ENCODE data around the gene SRRM3.
A peak's percentile ranks its signal among the peaks of the same experiment; 100 is the strongest.
"Not testable (repeated sequence)": the region's sequence is repeated elsewhere in the genome, so short reads cannot be mapped to it uniquely, and the experiment has no call there.

The SRRM3 gene

GRCh38 chr7:76201732-76202665 is at the start of gene SRRM3:
SRRM3 (plus strand) TSS chr7:76201896; CDS start chr7:76235067, 33,171 bp downstream.
- peak; percentile 85 for DNase-seq

- no peak for DNase-seq
Observed at GRCh38 chr7:76151932-76152331, 49.8 kb upstream of the SRRM3 start.

- not testable (repeated sequence) for DNase-seq
Observed at GRCh38 chr7:76153571-76154230, 48.0 kb upstream of the SRRM3 start.

GRCh38 chr7:76155938-76156337 is 45.8 kb upstream of the SRRM3 start:
- DNase-seq = no peak

DNA sequence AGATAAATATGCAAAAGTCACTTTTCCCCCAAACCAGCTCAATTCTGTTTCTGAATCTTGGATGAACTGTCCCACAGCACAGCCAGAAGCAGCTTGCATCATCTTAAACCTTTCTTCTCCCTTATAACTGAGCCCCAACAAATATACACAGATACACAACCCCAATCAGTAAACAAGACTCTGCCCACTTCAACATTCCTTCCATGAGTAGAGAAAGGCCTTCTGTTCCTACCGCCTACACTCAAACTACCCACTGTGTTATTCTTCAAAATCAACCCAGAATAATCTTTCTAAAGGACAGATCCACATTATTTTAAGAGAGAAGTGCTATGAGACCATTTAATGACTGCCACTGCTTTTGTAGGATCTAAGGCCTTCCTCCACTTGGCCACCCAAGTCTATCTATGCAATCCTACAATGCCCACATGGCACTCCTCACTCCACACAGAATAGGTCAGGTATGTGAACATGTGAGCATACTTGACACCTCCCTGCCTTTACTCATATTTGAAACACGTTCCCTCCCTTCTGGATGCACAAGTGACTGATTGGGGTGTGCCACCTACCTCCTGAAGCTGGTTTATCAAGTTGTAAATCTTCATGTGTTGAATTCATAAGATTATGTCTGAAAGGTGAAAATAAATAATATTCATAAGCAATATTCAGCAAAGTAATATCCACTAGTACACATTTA is 44.6 kb upstream of the SRRM3 start:
- not testable (repeated sequence) for DNase-seq

- DNase-seq = not testable (repeated sequence)
Observed at GRCh38 chr7:76158416-76158815, 43.3 kb upstream of the SRRM3 start.

GRCh38 chr7:76162416-76163170 is 39.1 kb upstream of the SRRM3 start:
- DNase-seq = not testable (repeated sequence)

GRCh38 chr7:76163812-76164211 is 37.9 kb upstream of the SRRM3 start:
- not testable (repeated sequence) for DNase-seq

GRCh38 chr7:76165106-76165972 is 36.4 kb upstream of the SRRM3 start:
- DNase-seq = no peak

GRCh38 chr7:76165973-76166403 is 35.7 kb upstream of the SRRM3 start:
- DNase-seq = no peak

GRCh38 chr7:76166404-76167255 is 35.1 kb upstream of the SRRM3 start:
- DNase-seq = peak; percentile 91

DNA sequence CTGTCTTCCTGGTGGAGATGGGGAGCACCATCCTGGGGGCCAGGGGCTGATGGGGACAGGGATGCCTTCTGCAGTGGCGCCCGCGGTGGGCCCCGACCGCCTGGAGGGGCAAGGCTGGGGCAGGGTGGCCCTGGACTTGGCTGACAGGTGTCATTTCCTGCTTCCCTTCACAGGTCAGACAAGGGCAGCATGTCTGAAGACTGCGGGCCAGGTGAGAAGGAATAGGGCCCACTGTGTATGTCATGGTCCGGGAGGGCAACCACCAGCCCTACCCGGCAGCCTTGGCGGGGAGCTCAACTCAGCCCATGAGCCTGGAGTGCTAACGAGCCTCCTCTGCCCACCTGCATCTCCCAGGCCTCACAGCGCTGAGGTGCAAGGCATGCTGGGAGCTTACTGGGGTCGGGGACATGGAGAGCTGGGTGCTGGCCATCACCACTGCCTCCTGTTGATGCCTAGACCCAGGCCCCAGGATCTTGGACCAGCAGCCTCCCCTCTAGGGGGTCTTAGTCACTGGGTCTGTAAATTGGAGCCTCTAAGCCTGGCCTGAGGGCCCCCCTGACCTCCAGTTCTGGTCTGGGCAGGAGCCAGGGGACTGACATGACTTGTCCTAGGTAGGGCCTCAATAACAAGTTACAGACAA is 28.0 kb upstream of the SRRM3 start:
- no peak for DNase-seq

GRCh38 chr7:76176951-76177350 is 24.7 kb upstream of the SRRM3 start:
- DNase-seq = not testable (repeated sequence)

DNA sequence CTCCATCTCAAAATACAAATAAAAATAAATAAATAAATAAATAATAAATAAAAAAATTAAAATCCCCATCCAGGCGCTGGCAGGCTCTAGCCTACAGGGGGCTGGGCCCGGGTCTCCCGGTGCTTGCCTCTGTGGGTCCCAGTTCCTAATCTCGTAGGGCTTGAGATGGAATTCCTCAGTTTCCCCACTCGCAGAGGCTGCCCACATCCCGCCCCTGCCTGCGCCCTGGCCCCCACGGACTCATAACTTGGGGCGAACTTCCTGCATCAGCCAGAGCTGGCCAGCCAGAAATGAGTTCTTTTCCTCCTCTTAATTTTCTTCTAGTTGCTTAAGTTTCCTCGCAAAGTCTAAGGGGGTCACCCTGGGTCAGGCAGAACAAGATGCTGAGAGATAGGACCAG is 22.0 kb upstream of the SRRM3 start:
- no peak for DNase-seq

DNA sequence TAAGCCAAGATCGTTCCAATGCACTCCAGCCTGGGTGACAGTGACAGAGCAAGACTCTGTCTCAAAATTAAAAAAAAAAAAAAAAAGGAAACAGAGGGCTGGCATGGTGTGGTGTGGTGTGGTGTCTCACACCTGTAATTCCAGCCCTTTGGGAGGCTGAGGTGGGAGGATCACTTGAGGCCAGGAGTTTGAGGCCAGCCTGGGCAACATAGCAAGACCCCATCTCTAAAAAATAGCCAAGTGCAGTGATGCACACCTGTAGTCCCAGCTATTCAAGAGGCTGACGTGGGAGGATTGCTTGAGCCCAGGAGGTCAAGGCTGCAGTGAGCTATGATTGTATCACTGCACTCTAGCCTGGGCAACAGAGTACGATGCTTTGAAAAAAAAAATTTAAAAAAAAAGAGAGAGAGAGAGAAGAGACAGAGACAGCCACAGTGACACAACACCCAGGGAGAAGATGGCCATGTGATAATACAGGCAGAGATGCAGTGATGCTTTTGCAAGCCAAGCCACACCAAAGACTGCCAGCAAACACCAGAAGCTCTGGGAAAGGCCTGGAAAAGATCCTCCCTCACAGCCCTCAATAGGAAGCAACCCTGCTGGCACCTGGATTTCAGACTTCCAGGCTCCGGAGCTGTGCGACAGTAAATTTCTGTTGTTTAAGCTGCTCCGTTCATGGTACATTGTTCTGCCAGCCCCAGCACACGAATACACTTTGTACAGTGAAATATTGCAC is 19.3 kb upstream of the SRRM3 start:
- DNase-seq = no peak

DNA sequence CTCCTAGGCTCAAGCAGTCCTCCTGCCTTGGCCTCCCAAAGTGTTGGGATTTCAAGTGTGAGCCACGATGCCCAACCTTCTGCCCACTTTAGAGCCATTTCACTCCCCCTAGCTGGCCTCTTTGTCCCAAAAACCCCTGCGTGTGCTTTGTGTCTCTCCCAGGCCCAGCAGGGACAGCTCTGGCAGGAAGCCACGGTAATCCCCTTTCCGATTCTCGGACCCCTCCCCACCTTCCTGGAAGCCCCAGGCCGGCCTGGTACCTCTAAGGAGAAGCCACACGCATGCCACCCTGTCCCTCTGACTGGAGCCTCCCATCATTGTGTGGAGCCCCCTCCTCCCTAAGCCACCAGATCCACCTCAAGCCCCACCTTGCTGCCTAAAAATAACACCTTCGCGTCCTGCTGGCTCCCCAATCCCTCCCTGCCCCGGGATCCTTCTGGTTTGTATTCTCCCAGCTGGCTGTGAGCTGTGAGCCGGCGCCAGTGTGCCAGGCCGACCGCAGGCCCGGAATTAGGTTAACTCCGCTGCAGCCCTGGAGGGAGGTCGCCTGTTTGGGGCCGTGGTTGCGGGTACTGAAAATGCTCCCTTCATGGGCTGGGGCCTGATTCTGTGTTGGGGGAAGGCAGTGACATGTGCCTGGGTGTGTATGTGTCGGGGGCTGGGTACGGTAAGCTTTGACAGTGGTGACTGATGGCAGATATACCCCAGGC is 16.4 kb upstream of the SRRM3 start:
- no peak for DNase-seq

DNA sequence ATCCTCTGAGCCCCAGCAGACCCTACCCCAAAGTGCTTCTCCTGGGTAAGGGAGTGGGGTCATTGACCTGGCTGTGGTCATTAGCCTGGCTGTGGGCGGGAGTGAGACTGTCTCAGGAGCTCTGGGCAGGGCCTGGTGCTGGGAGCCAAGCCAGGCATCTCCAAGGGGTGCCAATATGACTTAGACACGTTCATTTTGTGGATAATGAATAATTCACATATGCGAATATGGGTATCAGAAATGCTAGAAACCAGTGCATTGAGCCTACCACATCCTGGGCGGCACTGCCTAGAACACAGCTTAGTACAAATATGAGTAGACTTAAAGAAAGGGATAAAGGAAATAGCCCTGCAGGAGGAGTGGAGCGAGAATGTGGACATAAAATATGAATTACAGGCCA is 14.4 kb upstream of the SRRM3 start:
- no peak for DNase-seq

- no peak for DNase-seq
Observed at GRCh38 chr7:76189276-76189675, 12.4 kb upstream of the SRRM3 start.

GRCh38 chr7:76191783-76192240 is 9.9 kb upstream of the SRRM3 start:
- no peak for DNase-seq

Data from activated naive CD4-positive, alpha-beta T cell treated with anti-CD3 and anti-CD28 coated beads, Interleukin-2, amount 50 U/mL, for 16 hours (primary cell).